Measurements from ENCODE around the gene PPP2R5C. TPM values are rescaled to one million over a fixed set of nuclear protein-coding genes. Genes with fewer than 3 reads are reported as not detected.
A peak's percentile ranks its signal among the peaks of the same experiment; 100 is the strongest.

Gene PPP2R5C
- total and polyA plus RNA-seq, 9 of the 15 experiments (the other 6 are each of a cell fraction or from before 2014, with no cell fraction given) = 284 to 617 (median 395) TPM

GRCh38 chr14:101761032-101761880, at the start of gene PPP2R5C (continued):
- TF ChIP-seq, protein P1, sequence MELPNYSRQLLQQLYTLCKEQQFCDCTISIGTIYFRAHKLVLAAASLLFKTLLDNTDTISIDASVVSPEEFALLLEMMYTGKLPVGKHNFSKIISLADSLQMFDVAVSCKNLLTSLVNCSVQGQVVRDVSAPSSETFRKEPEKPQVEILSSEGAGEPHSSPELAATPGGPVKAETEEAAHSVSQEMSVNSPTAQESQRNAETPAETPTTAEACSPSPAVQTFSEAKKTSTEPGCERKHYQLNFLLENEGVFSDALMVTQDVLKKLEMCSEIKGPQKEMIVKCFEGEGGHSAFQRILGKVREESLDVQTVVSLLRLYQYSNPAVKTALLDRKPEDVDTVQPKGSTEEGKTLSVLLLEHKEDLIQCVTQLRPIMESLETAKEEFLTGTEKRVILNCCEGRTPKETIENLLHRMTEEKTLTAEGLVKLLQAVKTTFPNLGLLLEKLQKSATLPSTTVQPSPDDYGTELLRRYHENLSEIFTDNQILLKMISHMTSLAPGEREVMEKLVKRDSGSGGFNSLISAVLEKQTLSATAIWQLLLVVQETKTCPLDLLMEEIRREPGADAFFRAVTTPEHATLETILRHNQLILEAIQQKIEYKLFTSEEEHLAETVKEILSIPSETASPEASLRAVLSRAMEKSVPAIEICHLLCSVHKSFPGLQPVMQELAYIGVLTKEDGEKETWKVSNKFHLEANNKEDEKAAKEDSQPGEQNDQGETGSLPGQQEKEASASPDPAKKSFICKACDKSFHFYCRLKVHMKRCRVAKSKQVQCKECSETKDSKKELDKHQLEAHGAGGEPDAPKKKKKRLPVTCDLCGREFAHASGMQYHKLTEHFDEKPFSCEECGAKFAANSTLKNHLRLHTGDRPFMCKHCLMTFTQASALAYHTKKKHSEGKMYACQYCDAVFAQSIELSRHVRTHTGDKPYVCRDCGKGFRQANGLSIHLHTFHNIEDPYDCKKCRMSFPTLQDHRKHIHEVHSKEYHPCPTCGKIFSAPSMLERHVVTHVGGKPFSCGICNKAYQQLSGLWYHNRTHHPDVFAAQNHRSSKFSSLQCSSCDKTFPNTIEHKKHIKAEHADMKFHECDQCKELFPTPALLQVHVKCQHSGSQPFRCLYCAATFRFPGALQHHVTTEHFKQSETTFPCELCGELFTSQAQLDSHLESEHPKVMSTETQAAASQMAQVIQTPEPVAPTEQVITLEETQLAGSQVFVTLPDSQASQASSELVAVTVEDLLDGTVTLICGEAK (IDR thresholded peaks at IDR 0.05) = 0 out of 2 replicates have a peak, but pooled peaks have one; percentile 31
- TF ChIP-seq, protein P1 (CRISPR knock-in tag; IDR thresholded peaks at IDR 0.05) = no peak
- TF ChIP-seq ZNF316 (IDR thresholded peaks at IDR 0.05) (0 out of 2 replicates have a peak, but pooled peaks have one; percentile 4), HMGN3 (IDR thresholded peaks at IDR 0.05; ENCODE audit: borderline replicate concordance, extremely low read depth, insufficient read length, low read depth, low read length) (peak; percentile 66), HDAC1 (IDR thresholded peaks at IDR 0.05) (peak in 1 of 2 experiments; percentile 91; a peak in 2 of 4 replicates), ZC3H4 (CRISPR knock-in tag; IDR thresholded peaks at IDR 0.05; ENCODE audit: borderline replicate concordance) (no peak), NKRF (IDR thresholded peaks at IDR 0.05; ENCODE audit: borderline replicate concordance) (peak; percentile 93), NR3C1 (CRISPR knock-in tag; IDR thresholded peaks at IDR 0.05) (no peak), ZNF518B (CRISPR knock-in tag; IDR thresholded peaks at IDR 0.05) (no peak), SNIP1 (IDR thresholded peaks at IDR 0.05; ENCODE audit: low read depth) (no peak), TEAD1 (CRISPR knock-in tag; IDR thresholded peaks at IDR 0.05) (no peak), SOX6 (IDR thresholded peaks at IDR 0.05) (peak; percentile 36; the same call in 1 of the 2 replicates)
